Measurements from ENCODE around the gene MBOAT2. TPM values are rescaled to one million over a fixed set of nuclear protein-coding genes. Genes with fewer than 3 reads are reported as not detected.

MBOAT2 gene
- total and polyA plus RNA-seq, 4 donors: 5.0 to 26.3 (median 15.0) TPM

GRCh38 chr2:8999797-9000196, 3.7 kb downstream of the MBOAT2 start:
- intact Hi-C loops (cut with DNase I): loop anchor here in 1 of 2 donors (10.0 kb wide), 1 partner anchor 165 kb away; the partner anchor contains the start of gene KIDINS220
- H3K9me3 ChIP-seq (ENCODE audit: control insufficient read depth, low read length): no peaks in the 10 kb centered on the region
- no peaks in the 10 kb centered on the region for H3K4me1 ChIP-seq (ENCODE audit: control insufficient read depth in 1 of 2, insufficient read depth in 2 of 2, low read length in 2 of 2)
- 95 to 98% methylated on average over 1 of the region's 1 CpG for WGBS, 2 donors
- ATAC-seq (ENCODE audit: low FRiP score): no peak
- H3K4me3 ChIP-seq (ENCODE audit: low read length in 2 of 2): no peak overlapping the region
- DNase-seq: no peak
- no peaks in the 10 kb centered on the region for H3K36me3 ChIP-seq (ENCODE audit: control insufficient read depth in 1 of 2, insufficient read depth in 2 of 2, low read length in 1 of 2)
- H3K27ac ChIP-seq (ENCODE audit: low read depth in 1 of 2, low read length in 2 of 2): no peak overlapping the region
- no peaks in the 10 kb centered on the region for H3K27me3 ChIP-seq (ENCODE audit: control insufficient read depth in 1 of 2, insufficient read depth in 2 of 2, low read length in 1 of 2)

- WGBS, 2 donors: 96 to 98% methylated on average over 3 of the region's 3 CpGs
- ATAC-seq (ENCODE audit: low FRiP score): no peak
Measured at GRCh38 chr2:8999102-8999446, 4.4 kb downstream of the MBOAT2 start.

GRCh38 chr2:8998418-8999101, 4.9 kb downstream of the MBOAT2 start:
- no peak for DNase-seq
- 92 to 95% methylated on average over 9 of the region's 9 CpGs for WGBS, 2 donors
- Histone ChIP-seq H3K36me3 (ENCODE audit: control insufficient read depth in 1 of 2, insufficient read depth in 2 of 2, low read length in 1 of 2) (no peaks in the 10 kb centered on the region), H3K9me3 (ENCODE audit: control insufficient read depth, low read length) (no peaks in the 10 kb centered on the region), H3K4me1 (ENCODE audit: control insufficient read depth in 1 of 2, insufficient read depth in 2 of 2, low read length in 2 of 2) (no peaks in the 10 kb centered on the region), H3K4me3 (ENCODE audit: low read length in 2 of 2) (no peak overlapping the region), H3K27ac (ENCODE audit: low read depth in 1 of 2, low read length in 2 of 2) (peak overlapping the region in 1 of 2 donors; percentile 33), H3K27me3 (ENCODE audit: control insufficient read depth in 1 of 2, insufficient read depth in 2 of 2, low read length in 1 of 2) (no peaks in the 10 kb centered on the region)
- no peak for ATAC-seq (ENCODE audit: low FRiP score)
- intact Hi-C loops (cut with DNase I): no loop called here

More at GRCh38 chr2:8999102-8999446, 4.4 kb downstream of the MBOAT2 start:
- Histone ChIP-seq H3K27ac (ENCODE audit: low read depth in 1 of 2, low read length in 2 of 2) (peak overlapping the region in 1 of 2 donors; percentile 33), H3K4me3 (ENCODE audit: low read length in 2 of 2) (no peak overlapping the region), H3K36me3 (ENCODE audit: control insufficient read depth in 1 of 2, insufficient read depth in 2 of 2, low read length in 1 of 2) (no peaks in the 10 kb centered on the region), H3K9me3 (ENCODE audit: control insufficient read depth, low read length) (no peaks in the 10 kb centered on the region), H3K27me3 (ENCODE audit: control insufficient read depth in 1 of 2, insufficient read depth in 2 of 2, low read length in 1 of 2) (no peaks in the 10 kb centered on the region), H3K4me1 (ENCODE audit: control insufficient read depth in 1 of 2, insufficient read depth in 2 of 2, low read length in 2 of 2) (no peaks in the 10 kb centered on the region)
- no peak for DNase-seq
- intact Hi-C loops (cut with DNase I): no loop called here

- DNase-seq (no peak), ATAC-seq (ENCODE audit: low FRiP score) (no peak)
- intact Hi-C loops (cut with DNase I): no loop called here
- no peaks in the 10 kb centered on the region for H3K4me1 ChIP-seq (ENCODE audit: control insufficient read depth in 1 of 2, insufficient read depth in 2 of 2, low read length in 2 of 2)
- no peak overlapping the region for H3K4me3 ChIP-seq (ENCODE audit: low read length in 2 of 2)
- H3K27me3 ChIP-seq (ENCODE audit: control insufficient read depth in 1 of 2, insufficient read depth in 2 of 2, low read length in 1 of 2): no peaks in the 10 kb centered on the region
- WGBS, 2 donors: 3 to 6% methylated on average over 2 of the region's 2 CpGs
- no peaks in the 10 kb centered on the region for H3K9me3 ChIP-seq (ENCODE audit: control insufficient read depth, low read length)
- no peak overlapping the region for H3K27ac ChIP-seq (ENCODE audit: low read depth in 1 of 2, low read length in 2 of 2)
- H3K36me3 ChIP-seq (ENCODE audit: control insufficient read depth in 1 of 2, insufficient read depth in 2 of 2, low read length in 1 of 2): no peaks in the 10 kb centered on the region
Measured at GRCh38 chr2:8997631-8998030, 5.9 kb downstream of the MBOAT2 start.

- no peak overlapping the region for H3K4me3 ChIP-seq (ENCODE audit: low read length in 2 of 2)
- H3K36me3 ChIP-seq (ENCODE audit: control insufficient read depth in 1 of 2, insufficient read depth in 2 of 2, low read length in 1 of 2): no peaks in the 10 kb centered on the region
- no peak overlapping the region for H3K27ac ChIP-seq (ENCODE audit: low read depth in 1 of 2, low read length in 2 of 2)
- no peak for DNase-seq
- intact Hi-C loops (cut with DNase I): no loop called here
- no peaks in the 10 kb centered on the region for H3K27me3 ChIP-seq (ENCODE audit: control insufficient read depth in 1 of 2, insufficient read depth in 2 of 2, low read length in 1 of 2)
- no peak for ATAC-seq (ENCODE audit: low FRiP score)
- no peaks in the 10 kb centered on the region for H3K4me1 ChIP-seq (ENCODE audit: control insufficient read depth in 1 of 2, insufficient read depth in 2 of 2, low read length in 2 of 2)
- WGBS, 2 donors: 60 to 64% methylated on average over 5 of the region's 5 CpGs
- H3K9me3 ChIP-seq (ENCODE audit: control insufficient read depth, low read length): no peaks in the 10 kb centered on the region
Measured at GRCh38 chr2:8997108-8997507, 6.4 kb downstream of the MBOAT2 start.

- Histone ChIP-seq H3K9me3 (ENCODE audit: control insufficient read depth, low read length) (no peaks in the 10 kb centered on the region), H3K27ac (ENCODE audit: low read depth in 1 of 2, low read length in 2 of 2) (no peak overlapping the region), H3K27me3 (ENCODE audit: control insufficient read depth in 1 of 2, insufficient read depth in 2 of 2, low read length in 1 of 2) (no peaks in the 10 kb centered on the region), H3K36me3 (ENCODE audit: control insufficient read depth in 1 of 2, insufficient read depth in 2 of 2, low read length in 1 of 2) (no peaks in the 10 kb centered on the region), H3K4me1 (ENCODE audit: control insufficient read depth in 1 of 2, insufficient read depth in 2 of 2, low read length in 2 of 2) (no peaks in the 10 kb centered on the region), H3K4me3 (ENCODE audit: low read length in 2 of 2) (no peak overlapping the region)
- DNase-seq (no peak), ATAC-seq (ENCODE audit: low FRiP score) (no peak)
- 89 to 95% methylated on average over 4 of the region's 4 CpGs for WGBS, 2 donors
- intact Hi-C loops (cut with DNase I): no loop called here
Measured at GRCh38 chr2:8996006-8996405, 7.5 kb downstream of the MBOAT2 start.

GRCh38 chr2:8994386-8994785, 9.1 kb downstream of the MBOAT2 start:
- ATAC-seq (ENCODE audit: low FRiP score) (no peak), DNase-seq (no peak)
- Histone ChIP-seq H3K36me3 (ENCODE audit: control insufficient read depth in 1 of 2, insufficient read depth in 2 of 2, low read length in 1 of 2) (no peaks in the 10 kb centered on the region), H3K4me3 (ENCODE audit: low read length in 2 of 2) (no peak overlapping the region), H3K4me1 (ENCODE audit: control insufficient read depth in 1 of 2, insufficient read depth in 2 of 2, low read length in 2 of 2) (no peaks in the 10 kb centered on the region), H3K9me3 (ENCODE audit: control insufficient read depth, low read length) (no peaks in the 10 kb centered on the region), H3K27me3 (ENCODE audit: control insufficient read depth in 1 of 2, insufficient read depth in 2 of 2, low read length in 1 of 2) (no peaks in the 10 kb centered on the region), H3K27ac (ENCODE audit: low read depth in 1 of 2, low read length in 2 of 2) (no peak overlapping the region)
- WGBS, 2 donors: 97 to 98% methylated on average over 6 of the region's 6 CpGs
- intact Hi-C loops (cut with DNase I): no loop called here

- H3K27ac ChIP-seq (ENCODE audit: low read depth in 1 of 2, low read length in 2 of 2): no peak overlapping the region
- H3K9me3 ChIP-seq (ENCODE audit: control insufficient read depth, low read length): no peaks in the 10 kb centered on the region
- H3K36me3 ChIP-seq (ENCODE audit: control insufficient read depth in 1 of 2, insufficient read depth in 2 of 2, low read length in 1 of 2): no peaks in the 10 kb centered on the region
- intact Hi-C loops (cut with DNase I): no loop called here
- DNase-seq: no peak
- no peak for ATAC-seq (ENCODE audit: low FRiP score)
- no peaks in the 10 kb centered on the region for H3K27me3 ChIP-seq (ENCODE audit: control insufficient read depth in 1 of 2, insufficient read depth in 2 of 2, low read length in 1 of 2)
- 89 to 90% methylated on average over 7 of the region's 7 CpGs for WGBS, 2 donors
- no peaks in the 10 kb centered on the region for H3K4me1 ChIP-seq (ENCODE audit: control insufficient read depth in 1 of 2, insufficient read depth in 2 of 2, low read length in 2 of 2)
- no peak overlapping the region for H3K4me3 ChIP-seq (ENCODE audit: low read length in 2 of 2)
Measured at GRCh38 chr2:8993902-8994278, 9.6 kb downstream of the MBOAT2 start.

GRCh38 chr2:8993196-8993901, 10.1 kb downstream of the MBOAT2 start:
- Histone ChIP-seq H3K4me1 (ENCODE audit: control insufficient read depth in 1 of 2, insufficient read depth in 2 of 2, low read length in 2 of 2) (no peaks in the 10 kb centered on the region), H3K9me3 (ENCODE audit: control insufficient read depth, low read length) (no peaks in the 10 kb centered on the region), H3K4me3 (ENCODE audit: low read length in 2 of 2) (no peak overlapping the region), H3K27me3 (ENCODE audit: control insufficient read depth in 1 of 2, insufficient read depth in 2 of 2, low read length in 1 of 2) (no peaks in the 10 kb centered on the region), H3K36me3 (ENCODE audit: control insufficient read depth in 1 of 2, insufficient read depth in 2 of 2, low read length in 1 of 2) (no peaks in the 10 kb centered on the region), H3K27ac (ENCODE audit: low read depth in 1 of 2, low read length in 2 of 2) (no peak overlapping the region)
- ATAC-seq (ENCODE audit: low FRiP score) (no peak), DNase-seq (no peak)
- 96 to 97% methylated on average over 7 of the region's 7 CpGs for WGBS, 2 donors
- intact Hi-C loops (cut with DNase I): no loop called here
